GM21390 (cell line): ENCODE results near the gene NEBL.

Source experiments
- ATAC-seq: cut with Tn5 transposase; IDR thresholded peaks from one replicate; pipeline ENCODE4 v1.9.1; 2021; ENCODE audit not compliant: unreplicated experiment

NEBL gene

DNA sequence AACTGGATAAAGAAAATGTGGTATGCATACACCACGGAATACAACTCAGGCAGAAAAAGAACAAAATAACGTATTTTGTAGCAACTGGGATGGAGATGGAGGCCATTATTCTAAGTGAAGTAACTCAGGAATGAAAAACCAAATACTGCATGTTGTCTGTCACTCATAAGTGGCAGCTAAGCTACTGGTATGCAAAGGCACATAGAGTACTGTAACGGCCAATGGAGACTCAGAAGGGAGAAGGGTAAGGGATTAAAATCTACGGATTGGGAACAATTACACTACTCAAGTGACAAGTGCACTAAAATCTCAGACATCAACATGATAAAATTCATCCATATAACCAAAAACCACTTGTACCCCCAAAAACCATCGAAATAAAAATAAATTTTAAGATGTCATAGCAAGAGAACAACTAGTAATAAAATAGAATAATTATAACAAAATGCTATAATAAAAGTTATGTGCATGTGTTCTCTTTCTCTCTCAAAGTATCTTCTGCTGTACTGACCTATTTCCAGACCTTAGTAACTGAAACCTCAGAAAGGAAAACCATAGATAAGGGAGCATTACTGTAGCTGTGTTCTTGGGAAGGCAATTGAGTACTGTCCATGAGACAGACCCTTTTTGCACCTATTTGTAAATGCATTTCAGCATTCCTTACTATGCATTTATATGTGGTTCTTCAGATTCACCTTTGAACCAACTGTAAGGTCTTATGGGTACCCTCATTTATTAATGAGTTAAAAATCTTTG, 6.7 kb upstream of the NEBL start:
- ATAC-seq: no peak

DNA sequence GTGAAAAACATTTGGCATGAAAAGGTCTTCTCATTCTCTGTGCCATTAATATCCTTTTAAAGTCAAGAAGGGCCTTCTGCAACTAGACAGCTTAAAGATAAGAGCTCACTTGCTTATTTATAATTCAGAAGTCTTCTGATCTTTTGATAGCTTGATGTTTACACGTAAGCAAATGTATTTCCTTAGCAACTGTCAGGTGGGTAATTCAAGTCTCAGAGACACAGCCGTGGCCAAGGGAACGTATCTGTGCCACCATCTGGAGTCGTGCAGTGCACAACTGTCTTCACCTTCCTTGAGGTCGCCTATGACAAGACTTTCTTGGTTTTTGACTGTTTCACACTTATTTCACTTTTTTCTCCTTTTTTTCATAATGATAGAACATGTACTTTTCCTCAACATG, 4.0 kb upstream of the NEBL start:
- ATAC-seq: no peak

DNA sequence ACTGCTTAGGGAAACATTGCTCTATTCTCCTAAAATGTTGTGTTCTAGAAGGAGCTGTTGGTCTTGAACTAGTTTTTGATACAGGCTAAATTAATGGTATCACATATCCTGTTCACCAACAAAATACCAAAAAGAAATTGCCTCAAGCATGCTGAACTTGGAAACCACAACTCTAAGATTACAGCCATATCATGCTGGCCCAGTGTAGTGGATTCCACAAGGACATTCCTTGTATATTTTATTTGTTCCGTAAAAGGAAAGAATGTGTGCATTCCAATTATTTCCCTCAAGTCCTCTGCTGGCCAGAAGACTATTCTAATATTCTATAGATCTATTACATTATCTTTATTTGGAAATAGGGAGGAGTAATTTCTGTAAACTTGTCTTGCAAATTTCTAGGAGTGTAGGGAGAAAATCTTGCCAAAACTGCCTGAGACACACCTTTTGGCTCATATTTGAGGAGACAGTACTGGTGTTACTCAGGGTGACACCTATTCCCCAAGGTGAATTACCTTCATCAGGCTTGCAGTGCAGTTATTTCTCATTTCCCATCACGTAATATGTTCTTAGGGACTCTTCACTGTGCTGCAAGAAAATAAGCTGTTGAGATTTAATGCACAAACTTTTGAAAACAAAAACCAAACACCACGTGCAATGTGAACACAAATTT, 1.9 kb upstream of the NEBL start:
- ATAC-seq: no peak

DNA sequence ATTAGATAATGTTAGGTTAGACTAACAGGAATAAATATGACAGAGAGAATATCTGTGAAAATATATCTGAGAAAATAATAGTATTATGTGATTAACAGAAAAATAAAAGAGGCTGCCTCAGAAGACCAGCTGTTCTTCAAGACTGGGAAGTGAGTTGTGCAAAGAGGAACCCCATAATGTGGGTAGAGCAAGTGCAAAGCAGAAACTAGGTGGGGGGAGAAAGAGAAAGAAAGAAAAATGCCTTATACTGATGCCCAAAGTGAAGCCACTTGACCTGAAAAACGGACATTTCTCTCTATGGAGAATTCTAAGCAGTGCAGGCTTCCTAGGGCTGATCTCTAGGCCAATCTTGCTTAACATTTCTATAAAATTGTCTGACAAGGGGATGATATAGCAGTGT, 3.8 kb downstream of the NEBL start:
- ATAC-seq: no peak

DNA sequence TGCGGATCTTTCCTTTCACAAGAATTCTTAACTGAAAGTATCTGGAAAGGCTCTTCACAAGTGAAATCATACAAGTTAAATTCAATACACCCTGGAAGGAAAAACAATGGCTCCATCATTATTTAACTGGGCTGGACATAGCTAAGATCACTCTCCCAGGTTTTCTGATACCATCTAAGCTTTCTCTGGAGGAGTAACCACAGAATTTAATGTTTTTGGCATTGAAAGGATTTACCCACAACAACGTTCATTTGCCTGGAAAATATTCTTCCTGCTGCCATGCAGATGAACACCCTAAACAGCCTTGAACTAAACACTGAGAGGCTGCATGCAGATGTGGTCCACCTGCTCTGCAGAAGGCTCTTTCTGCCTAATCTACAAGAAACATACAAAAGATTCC, 4.3 kb downstream of the NEBL start:
- ATAC-seq: no peak

DNA sequence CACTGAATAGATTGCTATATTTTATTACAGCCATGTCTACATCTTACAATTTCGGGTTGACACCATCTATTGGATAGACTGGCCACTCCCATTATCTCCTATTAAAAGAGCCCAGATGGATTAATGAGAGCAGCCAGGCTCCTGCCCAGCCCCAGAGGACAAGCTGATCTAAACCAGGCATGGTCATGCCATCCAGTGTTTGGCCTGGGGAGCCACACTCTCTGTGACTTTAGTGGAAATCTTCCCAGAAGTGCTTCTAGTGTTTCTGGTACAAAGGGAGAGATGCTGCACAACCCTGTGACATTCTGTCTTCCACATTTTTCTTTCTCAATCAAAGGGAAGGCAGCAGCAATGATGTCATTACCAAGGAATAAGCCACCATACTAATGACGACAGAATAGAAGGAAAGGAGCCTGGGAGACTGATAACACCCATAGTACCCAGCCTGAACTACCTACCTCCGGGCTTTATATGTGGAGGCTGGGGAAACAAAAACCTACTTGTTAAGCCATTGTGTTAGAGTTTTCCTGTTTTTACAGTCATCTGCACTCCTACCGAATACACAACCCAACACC, 5.0 kb downstream of the NEBL start:
- ATAC-seq: no peak

DNA sequence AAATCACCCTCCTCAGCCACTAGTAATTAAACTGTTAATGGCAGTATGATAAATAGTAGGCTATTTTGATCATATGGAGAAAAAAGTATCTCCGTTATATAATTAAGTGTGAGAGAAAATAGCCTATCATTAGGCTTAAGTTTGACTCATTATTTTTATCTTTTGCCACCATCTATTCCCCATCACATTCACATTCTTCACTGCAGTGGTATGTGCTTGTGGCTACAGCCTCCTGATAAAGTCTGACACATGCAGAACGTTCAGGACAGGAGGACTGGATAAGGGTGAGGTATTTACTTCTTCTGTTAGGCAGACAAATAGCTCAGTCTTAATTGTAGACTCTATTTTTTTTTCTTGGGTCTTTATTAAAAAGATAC, 5.8 kb downstream of the NEBL start:
- no peak for ATAC-seq

DNA sequence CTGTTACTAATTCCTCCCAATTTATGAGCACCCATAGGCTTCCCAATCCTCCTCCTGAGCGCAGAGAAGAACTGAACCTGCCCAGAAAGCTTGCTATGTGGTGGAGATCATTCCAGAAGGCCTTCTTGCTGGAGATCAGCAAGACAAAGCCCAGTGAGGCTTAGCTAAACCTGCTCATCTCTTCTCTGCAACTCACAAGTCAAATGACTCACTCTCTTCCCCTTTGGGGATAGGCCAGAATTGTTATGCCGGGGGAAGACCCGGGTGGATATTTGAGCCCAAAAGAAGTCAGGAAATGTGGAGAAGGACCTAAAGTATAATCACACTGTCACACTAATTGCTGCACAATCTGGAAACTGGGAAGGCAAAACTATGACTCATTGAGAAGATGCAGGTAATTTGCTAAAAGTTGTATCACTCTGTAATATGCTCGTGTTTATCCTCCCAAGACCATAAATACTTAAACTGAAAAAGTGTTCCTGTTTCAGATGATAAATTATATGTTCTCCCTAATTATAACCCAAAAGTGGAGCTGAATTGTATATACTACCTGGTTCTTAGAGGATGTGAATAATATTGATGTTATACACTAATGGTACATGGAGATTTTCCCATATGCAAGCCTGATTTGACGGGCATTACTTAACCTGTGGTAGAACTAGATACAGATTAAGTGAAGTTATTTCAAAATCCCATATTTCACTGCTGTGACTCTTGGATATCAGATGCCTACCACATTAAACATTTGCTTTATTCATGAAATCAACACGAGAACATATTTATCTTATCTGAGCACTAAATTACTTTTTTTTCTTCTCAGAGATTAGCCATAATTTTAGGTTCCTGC, 6.4 kb downstream of the NEBL start:
- no peak for ATAC-seq

DNA sequence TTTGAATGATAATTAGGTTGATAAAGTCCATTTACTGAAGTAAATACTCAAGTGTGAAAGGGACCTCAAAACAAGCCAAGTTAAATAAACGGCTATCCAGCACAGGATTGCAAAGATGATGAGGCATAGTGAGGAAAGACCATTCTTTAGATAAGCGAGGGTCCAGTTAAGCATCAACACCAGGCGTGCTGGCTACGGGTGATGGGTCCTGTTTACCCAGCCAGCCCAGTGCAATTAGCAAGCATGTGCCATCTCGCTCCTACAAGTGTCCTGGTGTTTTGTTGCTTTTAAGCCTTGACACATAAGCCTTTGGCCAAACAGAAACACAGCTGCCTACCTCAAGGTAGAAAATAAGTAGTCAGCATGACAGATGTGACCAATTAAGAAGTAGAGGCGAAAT, 7.1 kb downstream of the NEBL start:
- no peak for ATAC-seq

DNA sequence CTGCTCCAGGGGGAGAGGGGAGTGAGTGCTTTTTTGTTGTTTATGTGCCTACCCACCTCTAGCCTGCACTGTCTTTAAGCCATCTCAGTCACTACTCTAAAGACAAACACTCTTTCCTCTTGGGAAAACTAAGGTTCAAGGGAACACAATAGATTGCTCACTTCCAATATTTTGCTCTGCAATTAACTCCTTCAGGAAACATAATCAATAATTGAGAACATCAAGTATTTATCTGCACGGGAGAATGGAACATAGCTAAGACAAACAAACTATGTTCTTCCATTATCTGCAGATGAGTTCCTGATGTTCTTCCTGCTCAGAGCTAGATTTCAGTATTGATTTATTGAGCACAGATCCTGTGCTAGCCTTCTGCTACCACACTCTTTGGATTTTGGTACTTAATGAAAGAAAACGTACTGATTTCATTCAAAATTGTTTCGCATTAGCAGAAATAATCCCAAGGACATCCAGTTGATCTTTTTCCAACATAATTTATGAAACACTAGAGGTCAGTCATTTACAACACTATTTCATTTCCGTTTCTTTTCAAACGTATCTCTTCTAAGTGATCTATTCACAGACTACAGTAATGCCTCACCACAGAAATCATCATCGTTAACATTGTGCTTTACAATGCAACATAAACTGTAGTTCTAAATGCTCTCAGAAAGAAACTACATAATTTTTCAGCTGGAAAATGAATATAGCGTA, 8.3 kb downstream of the NEBL start:
- no peak for ATAC-seq

DNA sequence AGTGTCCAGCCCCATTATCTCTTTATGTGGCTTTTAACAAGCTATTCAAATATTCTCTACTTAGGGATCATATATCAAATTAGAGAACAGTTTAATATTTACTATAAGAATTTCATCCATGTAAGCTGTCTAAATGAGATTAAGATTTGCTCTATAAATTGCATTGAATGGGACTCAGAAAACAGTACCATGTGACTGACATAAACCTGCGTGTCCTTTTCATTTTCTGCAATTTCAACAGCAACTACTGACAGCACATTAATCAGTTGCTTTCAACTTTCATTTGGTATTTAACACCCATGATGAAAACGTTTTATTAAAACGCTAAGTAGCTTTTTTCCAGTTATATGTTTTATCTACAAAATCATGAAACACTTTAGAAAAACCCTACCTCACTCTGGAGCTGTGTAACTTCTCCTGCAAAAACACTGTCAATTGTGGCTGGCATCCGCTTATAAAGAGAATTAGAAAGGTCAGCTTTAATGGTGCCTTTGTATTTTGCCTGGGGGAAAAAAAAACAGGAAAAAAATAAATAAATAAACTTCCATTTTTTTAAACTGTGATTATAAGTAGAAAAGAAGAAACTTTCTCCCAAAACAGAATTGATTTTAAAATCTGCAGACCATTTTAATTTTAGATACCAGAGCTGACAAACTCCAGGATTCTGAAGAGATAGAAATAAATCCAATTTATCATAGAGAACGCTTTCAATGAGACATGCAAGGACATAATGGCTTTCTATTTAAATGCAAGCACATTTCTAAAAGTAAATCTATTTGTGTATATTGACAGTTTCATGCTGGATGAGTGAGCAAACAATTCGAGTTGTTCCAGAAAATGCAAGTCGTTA, 9.2 kb downstream of the NEBL start:
- ATAC-seq: no peak

DNA sequence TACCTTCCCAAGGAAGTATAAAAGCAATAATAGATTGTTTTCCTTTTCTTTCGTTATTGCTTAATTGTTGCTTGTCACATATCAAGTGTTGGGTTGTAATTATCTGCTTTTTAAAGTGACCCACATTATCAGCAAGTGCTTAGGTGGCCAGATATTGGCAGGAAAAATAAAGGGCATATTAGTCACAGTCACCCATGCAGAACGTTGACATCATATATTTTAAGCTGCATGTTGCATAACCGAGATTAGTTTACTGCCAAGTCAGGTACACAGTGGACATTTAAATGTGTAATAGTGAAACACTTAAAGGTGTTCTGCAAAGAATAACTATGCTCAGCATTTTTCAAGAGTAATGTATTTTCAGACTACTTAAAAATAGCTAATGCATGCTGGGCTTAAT, 11.4 kb downstream of the NEBL start:
- no peak for ATAC-seq

DNA sequence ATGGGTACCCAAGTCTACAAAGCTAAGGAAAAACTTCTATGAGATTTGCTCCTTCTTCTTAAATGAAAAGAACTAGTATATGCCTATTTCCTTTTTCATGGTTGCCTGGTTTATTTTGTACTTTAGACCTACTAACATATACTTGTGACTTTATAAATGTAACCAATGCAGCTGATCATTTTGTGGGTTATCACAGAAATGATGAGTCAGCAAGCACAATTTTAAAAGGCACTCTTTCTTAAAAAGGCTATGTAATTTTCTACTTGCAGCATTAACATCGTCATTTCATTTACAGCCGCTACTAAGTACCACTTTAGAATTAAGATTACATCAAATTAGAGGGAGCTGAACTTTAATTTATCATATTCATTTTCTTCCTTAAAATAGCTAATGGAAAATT, 13.6 kb downstream of the NEBL start:
- ATAC-seq: no peak

DNA sequence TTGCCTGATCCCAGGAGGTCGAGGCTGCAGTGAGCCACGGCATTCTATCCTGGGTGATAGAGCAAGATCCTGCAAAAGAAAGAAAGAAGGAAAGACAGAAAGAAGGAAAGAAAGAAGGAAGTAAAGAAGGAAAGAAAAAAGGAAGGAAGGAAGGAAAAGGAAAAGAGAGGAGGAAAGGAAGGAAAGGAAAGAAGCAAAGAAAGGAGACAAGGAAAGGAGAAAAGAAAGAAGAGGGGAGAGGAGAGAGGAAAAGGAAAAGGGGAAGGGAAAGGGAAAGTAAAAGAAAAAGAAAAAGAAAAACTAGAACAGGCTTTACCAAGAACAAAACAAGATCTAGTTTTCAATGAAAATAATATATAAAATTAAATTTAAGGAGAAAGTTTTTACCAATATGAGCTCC, 15.0 kb downstream of the NEBL start:
- no peak for ATAC-seq

DNA sequence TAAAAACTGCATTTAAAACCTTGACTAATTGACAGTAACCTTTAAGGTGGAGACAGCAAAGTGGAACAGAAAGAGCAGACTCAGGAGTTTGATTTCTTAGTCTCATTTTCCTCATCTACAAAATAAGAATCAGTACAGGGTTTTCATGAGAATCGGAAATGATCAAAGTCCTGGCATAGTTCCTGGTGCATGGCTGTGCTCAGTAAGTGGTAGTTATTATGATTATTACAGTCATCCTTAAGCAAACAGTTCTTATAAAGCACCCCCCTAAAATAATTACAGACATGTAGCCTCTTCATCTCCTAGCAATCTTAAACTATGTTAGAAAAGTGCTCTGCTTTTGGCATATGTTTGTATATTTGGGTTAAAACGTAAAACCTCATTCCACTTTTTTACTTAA, 18.0 kb downstream of the NEBL start:
- no peak for ATAC-seq

DNA sequence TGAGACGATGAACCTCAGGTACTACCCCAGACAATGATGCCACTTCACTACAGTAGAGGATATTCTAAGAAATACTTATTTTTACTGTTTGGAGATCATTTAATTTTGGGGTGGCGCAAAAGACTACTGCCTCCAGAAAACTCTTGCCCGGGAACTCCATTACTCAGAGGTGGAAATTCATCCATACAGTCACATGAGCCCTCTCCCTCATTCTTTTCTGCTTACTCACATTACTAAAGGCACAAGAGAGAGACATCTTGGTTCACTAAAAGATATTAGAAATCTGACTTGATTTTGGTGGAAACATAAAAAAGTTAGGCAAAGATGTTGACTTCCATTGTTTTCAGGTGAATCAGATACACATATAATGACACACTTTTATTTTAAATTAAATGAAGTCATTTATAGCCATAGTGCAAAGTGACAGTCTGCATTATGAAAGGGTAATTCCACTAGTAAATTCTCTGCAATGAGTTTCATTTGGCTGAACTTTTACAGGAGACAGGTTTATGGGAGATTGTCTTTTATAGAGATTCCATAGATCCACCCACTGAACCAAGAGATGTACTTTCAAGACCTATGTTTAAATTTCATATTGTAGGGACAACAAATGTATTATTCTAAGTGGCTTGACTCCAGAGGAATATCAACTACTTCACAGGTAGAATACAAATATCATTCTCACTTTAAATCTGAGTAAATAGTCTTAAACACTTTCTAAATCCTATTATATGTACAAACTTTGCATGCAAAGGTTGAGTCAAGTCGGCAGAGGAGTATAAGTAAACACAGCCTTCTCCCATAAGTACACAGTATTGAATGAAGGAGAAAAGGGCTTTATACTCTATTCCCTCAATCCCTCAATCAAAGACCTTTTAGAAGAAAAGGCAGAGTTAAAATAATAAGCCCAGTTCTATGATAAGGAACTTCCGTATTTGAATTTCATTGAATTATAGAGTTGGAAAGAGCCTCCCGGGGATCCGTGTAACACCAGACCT, 18.8 kb downstream of the NEBL start:
- ATAC-seq: no peak

DNA sequence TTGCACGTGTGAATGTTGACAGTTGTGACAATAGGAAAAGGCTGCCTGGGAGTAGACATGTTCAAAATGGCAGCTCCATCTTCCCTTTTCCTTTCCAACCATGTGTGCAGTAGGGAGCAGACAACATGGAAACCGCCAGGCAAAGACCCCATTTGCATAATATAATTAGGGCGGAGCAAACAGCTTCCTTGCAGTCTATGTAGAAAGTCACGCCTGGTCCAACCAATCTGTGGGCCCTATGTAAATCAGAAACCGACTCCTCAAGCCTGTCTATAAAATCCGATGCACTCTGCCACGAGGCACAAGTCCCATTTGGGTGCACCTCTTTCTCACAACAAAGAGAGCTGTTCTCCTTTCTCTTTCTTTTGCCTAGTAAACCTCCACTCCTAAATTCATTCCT, 19.6 kb downstream of the NEBL start:
- ATAC-seq: no peak

DNA sequence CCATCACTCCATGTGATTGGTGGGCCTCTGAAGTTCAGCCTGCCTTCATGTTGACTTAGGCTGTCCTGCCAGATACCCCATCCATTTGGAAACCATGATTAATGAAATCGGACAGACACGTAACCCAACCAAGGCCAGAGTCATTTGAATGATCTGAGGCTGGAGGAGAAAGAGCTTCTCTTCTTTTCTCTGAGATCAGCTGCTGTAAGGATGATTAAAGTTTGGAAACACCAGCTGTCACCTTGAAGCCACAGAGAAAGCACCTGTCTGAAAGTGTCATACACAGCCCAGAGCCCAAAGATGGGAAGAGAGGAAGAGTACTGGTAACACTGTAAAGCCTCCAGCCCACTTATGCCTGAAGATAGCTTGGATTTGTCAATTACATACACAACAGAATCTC, 22.9 kb downstream of the NEBL start:
- ATAC-seq: no peak

DNA sequence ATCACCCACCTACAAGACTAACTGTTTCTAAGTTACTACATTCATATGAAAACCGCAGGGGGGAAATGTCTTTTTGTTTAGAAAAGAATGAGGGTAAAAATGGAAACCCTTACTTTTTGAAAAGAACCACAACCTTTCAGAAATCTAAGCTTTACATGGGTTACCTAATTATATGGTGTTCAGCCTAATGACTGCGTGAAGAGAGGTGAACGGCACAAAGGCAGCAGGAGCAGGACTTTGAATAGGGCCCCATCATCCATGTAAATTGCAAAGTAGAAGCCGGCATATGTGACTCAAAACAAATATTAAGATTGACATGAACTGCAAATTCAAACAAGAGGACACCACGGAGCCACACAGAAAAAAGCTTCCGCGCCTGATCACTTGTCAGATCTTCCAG, 25.1 kb downstream of the NEBL start:
- ATAC-seq: no peak
